GM10266 (cell line): ENCODE results near the gene RPP40.

Source experiments
- DNase-seq: peaks from one replicate; pipeline ENCODE4 v3.0.0; 2012; ENCODE audit errors: extremely low spot score
- CTCF ChIP-seq: IDR thresholded peaks from 2 replicates; pipeline ENCODE4 v1.5.1; 2012; ENCODE audit warnings: mild to moderate bottlenecking, low read depth; ENCODE audit not compliant: control insufficient read depth, insufficient read depth; ENCODE audit errors: missing control alignments

Gene RPP40

GRCh38 chr6:4997862-4998261 is 6.0 kb downstream of the RPP40 start:
- DNase-seq = no peak
- no peak for TF ChIP-seq CTCF

GRCh38 chr6:4994741-4995140 is 9.1 kb downstream of the RPP40 start:
- TF ChIP-seq CTCF = no peak
- no peak for DNase-seq

- no peak for TF ChIP-seq CTCF
- no peak for DNase-seq
Measured at GRCh38 chr6:4987432-4987831, 16.4 kb downstream of the RPP40 start.

GRCh38 chr6:4986999-4987398 is 16.8 kb downstream of the RPP40 start:
- DNase-seq = no peak
- TF ChIP-seq CTCF = no peak

- DNase-seq = no peak
- no peak for TF ChIP-seq CTCF
Measured at GRCh38 chr6:4983322-4983721, 20.5 kb downstream of the RPP40 start.

GRCh38 chr6:4981761-4982160 is 22.1 kb downstream of the RPP40 start:
- no peak for TF ChIP-seq CTCF
- DNase-seq = no peak

GRCh38 chr6:4979426-4979825 is 24.4 kb downstream of the RPP40 start:
- no peak for DNase-seq
- no peak for TF ChIP-seq CTCF
